HG03025 (cell line): ENCODE results near the gene CFAP46.

Experiments
- ATAC-seq: cut with Tn5 transposase; IDR thresholded peaks from one replicate; pipeline ENCODE4 v1.9.1; 2021; ENCODE audit warnings: mild to moderate bottlenecking, moderate library complexity; ENCODE audit not compliant: unreplicated experiment, low FRiP score

The CFAP46 gene

DNA sequence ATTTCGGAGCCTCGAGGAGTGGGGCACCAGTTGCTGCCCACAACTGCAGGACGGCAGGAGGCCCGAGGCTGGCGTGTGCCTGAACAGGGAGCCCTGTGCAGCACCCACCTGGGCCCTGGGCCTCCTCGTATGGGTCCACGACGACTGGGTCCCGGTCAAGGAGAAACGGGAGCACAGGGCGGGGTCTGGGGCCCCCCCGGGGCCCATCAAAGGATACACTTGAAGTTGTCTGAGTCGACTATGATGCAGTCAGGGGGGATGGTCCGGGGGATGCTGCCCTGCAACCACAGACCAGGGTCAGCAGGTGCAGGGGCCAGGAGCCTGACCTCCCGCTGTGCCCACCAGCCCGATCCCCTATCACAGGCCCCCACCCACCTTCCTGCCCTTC is 127.9 kb downstream of the CFAP46 start:
- no peak for ATAC-seq

DNA sequence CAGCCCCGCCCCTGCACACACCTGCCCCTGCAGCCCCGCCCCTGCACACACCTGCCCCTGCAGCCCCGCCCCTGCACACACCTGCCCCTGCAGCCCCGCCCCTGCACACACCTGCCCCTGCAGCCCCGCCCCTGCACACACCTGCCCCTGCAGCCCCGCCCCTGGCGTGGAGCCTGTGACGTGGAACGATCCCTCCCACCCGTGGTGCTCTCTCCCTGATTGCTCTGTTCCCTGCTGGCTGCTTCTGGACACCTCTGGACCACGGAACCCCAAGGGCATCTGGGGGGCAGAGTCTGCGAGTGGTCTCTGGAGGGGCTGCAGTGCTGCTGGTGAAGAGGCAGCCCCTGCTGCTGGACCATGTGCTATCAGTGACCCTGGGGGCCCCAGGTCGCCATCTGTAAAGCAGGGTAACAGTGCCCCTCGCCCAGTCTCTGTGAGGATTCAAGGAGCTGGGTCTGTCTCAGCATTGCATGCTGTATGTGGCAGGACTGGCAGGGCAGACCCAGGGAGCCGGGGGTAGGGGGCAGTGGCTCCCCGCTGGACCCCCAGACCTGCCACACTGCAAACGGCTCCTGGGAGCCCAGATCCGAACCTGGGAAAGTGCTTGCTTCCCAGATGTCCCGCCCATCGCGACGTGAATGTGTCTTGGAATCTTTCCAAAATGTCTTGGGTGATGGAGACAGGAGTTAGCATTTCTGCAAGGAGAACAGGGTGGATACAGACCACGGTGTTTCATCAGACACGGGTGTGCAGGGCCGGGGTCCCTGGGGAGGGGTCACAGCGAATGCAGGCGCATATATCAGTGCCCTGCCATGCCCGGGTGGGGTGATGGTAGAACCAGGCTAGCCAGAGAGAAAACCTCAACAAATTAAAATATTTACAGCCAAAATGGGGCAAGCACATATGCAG is 128.6 kb downstream of the CFAP46 start:
- ATAC-seq: no peak

DNA sequence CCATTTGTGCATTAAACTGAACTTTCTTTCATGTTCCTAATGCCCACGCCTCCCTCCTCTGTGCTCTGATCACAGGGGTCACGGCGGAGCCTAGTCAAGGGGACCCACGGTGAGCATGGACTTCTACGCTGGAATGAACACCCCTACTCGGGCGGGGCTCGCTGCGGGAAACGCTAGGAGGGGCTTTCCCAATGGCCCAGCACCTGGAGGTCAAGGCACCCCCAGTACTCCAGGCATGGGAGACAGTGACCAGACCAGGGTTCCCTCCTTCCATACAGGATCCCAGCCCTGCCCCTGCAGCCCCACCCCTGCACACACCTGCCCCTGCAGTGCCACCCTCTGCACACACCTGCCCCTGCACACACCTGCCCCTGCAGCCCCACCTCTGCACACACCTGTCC is 129.4 kb downstream of the CFAP46 start:
- no peak for ATAC-seq

- ATAC-seq: no peak
Measured at GRCh38 chr10:132812520-132812919, 129.8 kb downstream of the CFAP46 start.

- no peak for ATAC-seq
Measured at GRCh38 chr10:132811891-132812481, 130.4 kb downstream of the CFAP46 start.

DNA sequence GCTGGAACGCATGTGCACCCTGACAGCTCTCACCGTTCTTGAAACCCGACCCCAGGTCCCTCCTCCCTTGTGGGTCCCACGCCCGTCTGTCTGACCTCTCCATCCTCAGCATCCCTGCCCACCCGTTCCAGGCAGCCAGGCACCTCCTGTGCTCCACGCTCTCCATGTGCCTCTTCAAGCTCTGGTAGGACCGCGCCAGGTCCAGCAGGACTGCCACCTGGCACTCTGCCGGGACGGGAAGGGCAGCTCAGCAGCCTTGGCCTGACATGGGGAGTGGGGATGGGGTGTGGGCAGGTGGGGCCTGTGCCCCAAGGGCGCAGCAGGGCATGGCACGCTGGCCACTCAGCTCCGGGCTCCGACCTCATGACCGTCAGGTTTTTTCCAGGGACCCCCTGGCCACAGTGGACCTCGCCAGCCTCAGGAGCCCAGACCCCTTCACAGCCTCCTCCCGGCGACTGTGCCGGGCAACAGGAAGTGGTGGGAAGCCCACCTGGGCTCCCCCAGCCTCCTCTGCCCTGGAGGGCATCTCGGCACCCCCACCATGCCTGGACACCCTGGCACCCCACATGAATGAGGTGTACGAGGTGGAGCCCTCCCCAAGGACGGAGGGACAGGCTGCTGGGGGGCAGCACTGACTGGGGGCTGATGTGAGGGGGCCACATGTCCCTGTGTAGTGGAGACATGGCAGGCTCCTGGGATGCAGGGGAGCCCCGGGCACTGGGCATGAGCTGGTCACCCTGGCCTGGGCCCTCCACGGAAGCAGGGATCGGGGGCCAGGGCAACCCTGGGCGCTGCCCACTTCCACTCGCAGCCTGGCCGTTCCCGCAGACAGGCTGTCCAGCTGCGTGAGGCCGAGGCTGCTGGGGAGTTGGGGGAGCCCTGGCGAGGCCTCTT is 131.3 kb downstream of the CFAP46 start:
- ATAC-seq: no peak

GRCh38 chr10:132810141-132810806 is 132.1 kb downstream of the CFAP46 start:
- no peak for ATAC-seq

GRCh38 chr10:132809232-132810140 is 132.9 kb downstream of the CFAP46 start:
- ATAC-seq: no peak

GRCh38 chr10:132808383-132809231 is 133.8 kb downstream of the CFAP46 start:
- no peak for ATAC-seq

- no peak for ATAC-seq
Measured at GRCh38 chr10:132807621-132808049, 134.7 kb downstream of the CFAP46 start.

- ATAC-seq: no peak
Measured at GRCh38 chr10:132806561-132807003, 135.8 kb downstream of the CFAP46 start.

- ATAC-seq: no peak
Measured at GRCh38 chr10:132806110-132806509, 136.3 kb downstream of the CFAP46 start.

DNA sequence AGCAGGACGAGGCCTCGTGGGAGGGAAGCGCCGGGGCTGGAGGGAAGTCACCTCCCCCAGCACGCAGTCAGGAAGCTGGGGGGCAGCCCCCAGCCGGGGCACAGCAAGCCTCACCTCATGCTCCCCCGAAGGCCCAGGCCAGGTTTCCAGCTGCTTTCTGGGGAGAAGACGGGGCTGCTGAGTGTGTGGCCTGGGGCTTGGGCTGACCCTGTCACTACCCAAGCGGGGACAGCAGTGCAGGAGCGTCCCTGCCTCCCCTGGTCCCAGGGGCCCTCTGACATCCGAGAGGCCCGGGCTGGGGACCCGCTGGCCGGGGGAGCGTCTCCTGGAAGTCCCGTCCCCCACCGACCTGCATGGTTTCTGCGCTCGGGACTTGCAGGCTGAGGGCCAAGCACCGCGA is 136.8 kb downstream of the CFAP46 start:
- no peak for ATAC-seq

- no peak for ATAC-seq
Measured at GRCh38 chr10:132804785-132805426, 137.5 kb downstream of the CFAP46 start.

GRCh38 chr10:132804287-132804686 is 138.1 kb downstream of the CFAP46 start:
- no peak for ATAC-seq

GRCh38 chr10:132803416-132804210 is 138.8 kb downstream of the CFAP46 start:
- ATAC-seq: no peak

DNA sequence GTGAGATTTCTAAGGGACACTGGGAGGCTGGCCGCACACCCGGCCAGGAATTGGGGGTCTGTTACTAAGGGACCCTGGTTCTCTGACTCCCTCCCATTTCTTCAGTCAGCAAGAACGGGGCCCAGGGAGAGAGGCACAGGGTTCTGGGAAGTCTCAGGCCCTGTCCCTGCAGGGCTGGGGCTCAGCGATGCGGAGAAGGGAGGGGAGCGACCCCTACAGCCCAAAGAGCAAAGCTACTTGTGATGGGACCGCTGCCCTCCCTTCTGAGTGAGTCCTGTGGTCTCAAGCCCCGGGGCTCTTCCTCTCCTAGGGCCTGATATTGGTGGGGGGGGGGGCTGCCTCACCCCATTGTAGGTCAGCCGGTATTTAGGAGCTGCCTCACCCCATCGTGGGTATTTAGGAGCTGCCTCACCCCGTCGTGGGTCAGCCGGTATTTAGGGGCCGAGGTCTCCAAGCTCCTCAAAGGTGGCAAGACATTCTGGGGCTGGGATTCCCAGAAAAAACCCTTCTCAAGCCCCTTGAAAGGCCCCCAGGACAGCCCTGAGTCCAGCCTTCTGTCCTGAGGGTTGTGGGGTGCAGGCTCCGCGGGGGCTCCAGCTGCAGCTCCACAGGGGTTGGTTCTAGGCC is 139.6 kb downstream of the CFAP46 start:
- ATAC-seq: no peak
